8988T (cell line): ENCODE data around the gene SEPTIN1.
"Not testable (repeated sequence)": the region's sequence is repeated elsewhere in the genome, so short reads cannot be mapped to it uniquely, and the experiment has no call there.

ENCODE experiments used
- DNase-seq: peaks from one replicate; pipeline ENCODE4 v3.0.0; 2011

SEPTIN1 gene

GRCh38 chr16:30335598-30336474, 46.5 kb downstream of the SEPTIN1 start:
- DNase-seq, result no peak

GRCh38 chr16:30335028-30335597, 47.2 kb downstream of the SEPTIN1 start:
- DNase-seq, result not testable (repeated sequence)

- not testable (repeated sequence) for DNase-seq
Observed at GRCh38 chr16:30334473-30334989, 47.8 kb downstream of the SEPTIN1 start.
